ENCODE data around the gene PARD3.

Gene PARD3

DNA sequence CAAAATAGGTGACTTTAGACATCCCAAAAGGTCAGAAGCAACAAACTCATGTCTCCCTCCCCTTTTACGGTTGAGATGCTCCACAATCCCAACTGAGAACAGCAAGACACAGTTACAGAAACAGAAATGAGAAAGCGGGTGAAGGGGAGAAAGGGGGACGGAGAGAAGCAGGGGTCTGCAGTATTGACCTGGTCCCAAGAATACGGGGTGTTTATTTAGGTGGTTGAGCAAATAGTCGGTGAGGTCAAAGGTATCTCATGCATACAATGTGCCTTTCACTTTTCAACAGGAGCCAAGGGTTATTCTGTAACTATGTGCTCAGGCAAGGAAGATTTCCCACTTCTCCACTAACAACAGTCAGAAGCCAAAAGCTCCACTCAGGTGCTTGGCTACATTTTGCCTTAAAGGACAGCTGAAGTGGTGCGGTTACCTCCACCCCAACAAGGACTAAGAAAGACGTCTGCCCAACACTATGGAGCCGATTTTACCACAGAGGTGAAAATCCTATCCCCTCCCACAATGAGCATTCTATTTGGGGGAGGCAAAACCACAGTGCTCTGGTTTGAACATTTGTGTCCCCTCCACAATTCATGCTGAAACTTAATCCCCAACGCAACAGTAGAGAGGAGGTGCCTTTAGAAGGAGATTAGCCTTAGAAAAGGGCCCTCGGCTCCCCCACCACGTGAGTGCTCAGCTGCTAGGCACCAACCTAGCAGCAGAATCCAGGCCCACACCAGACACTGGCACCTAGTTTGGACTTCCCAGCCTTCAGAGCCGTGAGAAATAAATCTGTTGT lies 77.9 kb downstream of the PARD3 start:
- peak; percentile 23 to 70 for DNase-seq

GRCh38 chr10:34734918-34735317 lies 80.2 kb downstream of the PARD3 start:
- no peak for DNase-seq

DNA sequence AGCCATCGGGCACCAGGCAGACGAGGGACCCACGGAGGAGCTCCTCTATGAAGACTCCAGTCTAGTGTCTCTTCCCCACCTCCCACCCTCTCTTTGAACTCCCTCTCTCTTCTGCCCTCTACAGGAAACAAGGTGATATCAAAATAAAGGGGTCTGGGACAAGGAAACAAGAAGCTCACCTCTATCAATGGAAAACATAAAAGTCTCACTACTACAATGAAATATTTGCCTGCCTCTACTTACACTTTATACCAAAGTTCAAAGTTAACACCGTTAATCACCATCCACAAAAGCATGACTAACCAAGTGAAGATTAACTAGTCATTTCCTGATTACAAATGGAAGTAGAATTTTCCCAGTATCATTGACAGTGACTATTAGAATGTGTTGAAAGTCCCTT lies 82.2 kb downstream of the PARD3 start:
- peak in 1 of 2 experiments; percentile 7 for DNase-seq

DNA sequence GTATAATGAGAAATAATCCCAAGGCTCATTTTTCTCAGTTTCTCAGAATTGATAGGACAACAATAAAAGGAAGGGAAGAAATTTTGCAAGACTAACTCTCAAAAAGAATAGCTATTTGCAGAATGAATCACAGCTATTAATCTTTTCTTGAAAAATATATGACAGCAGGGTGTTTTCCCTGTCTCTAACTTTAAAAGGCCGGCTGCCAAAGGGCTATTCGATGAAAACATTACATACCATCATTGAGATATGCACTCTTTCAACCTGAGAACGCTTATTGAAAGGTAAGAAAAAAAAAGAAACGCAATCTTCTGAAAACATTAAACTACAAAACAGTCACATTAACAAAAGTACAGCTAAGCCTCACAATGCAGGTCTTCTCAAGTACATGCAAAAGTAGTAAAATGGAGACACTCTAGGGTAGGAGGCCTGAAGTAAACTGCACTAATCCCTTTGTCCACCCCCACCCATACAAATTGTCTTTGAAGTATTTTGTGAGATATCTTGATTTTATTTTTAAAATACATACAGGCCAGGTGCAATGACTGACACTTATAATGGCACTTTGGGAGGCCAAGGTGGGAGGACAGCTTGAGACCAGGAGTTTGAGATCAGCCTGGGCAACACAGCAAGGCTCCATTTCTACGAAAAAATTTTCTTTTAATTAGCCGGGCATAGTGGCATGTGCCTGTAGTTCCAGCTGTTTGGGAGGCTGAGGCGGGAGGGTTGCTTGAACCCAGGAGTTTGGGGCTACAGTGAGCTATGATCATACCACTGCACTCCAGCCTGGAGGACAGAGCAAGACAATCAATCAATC lies 83.0 kb downstream of the PARD3 start:
- no peak for DNase-seq

GRCh38 chr10:34731213-34731612 lies 83.9 kb downstream of the PARD3 start:
- DNase-seq = no peak

DNA sequence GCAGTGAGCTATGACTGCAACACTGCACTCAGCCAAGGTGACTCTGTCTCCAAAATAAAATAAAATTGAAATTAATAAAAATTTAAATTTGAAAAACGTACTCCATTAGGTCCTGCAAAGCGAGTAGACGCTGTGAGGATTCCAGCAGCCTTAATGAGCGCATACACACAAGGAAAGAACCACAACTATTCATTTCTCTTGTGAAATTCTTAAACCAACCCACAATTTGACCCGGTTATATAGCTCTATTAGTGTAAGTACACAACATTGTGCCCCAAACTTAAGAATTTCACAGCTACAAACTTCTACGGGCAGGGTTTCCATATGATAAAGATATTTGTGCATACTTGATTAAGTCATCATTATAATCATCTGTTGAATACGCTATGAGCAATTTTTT lies 84.4 kb downstream of the PARD3 start:
- DNase-seq = no peak

DNA sequence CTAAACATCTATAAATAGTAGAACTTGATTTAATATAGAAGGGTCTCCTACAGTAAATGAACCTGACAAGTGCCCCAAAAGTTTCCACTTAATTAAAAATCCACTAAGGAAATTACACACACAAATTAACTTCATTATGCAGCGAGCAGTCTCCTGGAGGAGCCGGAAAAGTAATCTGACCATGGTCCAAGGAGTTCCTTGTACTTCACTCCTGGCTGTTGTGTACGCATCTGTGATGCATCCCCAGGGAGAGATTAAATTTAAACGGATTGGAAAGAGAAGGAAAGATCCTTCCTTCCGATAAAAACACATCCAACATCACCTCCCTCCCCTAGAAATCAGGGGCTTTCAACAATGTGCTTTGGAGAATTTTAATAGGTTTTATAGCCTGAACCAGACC lies 85.5 kb downstream of the PARD3 start:
- peak; percentile 8 to 57 for DNase-seq

DNA sequence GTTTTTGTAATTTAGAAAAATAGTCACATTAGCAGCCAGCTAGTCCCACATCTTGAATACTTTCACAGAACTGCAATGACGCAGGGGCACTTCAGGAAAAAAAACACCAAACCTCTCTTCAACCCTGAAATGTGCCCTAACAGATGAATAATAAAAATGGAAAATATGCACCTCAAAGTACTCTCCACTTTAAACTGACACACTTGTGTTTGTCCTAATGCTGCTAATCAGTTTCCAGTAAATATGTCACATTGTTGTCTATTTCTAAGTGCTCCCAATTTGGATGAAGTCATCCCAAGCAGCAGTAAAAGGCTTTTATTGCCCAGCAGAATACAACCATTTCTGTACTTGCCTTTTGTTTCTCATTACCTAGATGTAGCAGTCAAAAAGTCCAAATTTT lies 86.7 kb downstream of the PARD3 start:
- DNase-seq = no peak

GRCh38 chr10:34727595-34728033 lies 87.5 kb downstream of the PARD3 start:
- no peak for DNase-seq

GRCh38 chr10:34726862-34727261 lies 88.2 kb downstream of the PARD3 start:
- DNase-seq = peak in 1 of 2 experiments; percentile 25

DNA sequence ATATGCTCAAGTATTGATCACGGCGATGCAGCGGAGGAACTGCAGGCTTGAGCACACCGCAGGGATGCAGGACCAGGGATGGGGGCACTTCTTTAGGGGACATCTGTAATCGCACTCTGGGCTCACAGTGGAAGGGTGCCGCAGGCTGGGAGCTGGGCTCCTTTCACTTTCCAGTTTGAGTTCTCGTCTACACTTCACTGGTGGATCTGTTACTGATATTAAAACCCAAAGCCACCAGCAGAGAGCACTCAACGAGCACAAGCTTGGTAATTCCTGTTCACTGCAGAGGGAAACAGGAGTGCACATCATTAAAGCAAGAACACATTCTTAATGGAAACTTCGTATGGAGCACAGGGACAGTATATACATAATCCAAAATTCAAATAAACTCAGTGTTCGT lies 91.3 kb downstream of the PARD3 start:
- peak in 1 of 2 experiments; percentile 41 for DNase-seq

DNA sequence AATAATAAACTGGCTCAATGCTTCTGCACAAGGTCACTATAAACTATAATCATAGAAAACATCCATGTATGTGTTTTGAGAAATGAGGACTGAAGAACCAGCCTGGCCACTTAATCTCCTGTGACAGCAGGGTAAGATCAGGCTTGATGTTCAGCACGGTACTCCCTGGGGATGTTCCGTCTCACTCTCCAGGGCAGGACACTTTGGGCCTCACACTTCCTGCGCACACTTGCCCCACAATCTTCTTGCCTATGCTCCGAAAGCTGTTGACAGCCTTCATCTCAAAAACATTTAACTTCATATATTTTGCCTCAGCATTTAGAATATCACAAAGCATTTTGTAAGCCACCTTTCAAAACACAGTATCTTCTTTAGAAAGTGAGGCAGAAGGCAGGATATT lies 92.7 kb downstream of the PARD3 start:
- DNase-seq = peak in 1 of 2 experiments; percentile 18

- DNase-seq = no peak
Measured at GRCh38 chr10:34721208-34721840, 93.8 kb downstream of the PARD3 start.

- DNase-seq = no peak
Measured at GRCh38 chr10:34719746-34720145, 95.3 kb downstream of the PARD3 start.

- no peak for DNase-seq
Measured at GRCh38 chr10:34719328-34719727, 95.8 kb downstream of the PARD3 start.

DNA sequence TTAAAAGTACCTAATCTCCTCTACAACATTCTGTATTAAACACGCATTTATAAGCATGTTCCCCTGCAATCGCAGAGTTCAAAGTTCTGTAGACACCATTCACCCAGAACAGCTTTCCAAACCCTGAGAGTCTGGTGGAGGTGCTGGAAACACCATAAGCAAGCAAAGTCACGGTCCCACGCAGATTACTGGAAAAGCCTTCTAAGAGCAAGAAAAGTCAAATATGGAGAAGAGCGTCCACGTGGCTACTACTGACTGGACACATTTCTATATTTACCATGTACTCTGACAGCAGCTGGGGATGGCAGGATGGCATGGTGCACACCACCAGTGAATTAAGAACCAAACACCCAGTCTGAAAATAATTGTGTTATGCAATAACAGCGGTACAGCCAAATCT lies 97.7 kb downstream of the PARD3 start:
- DNase-seq = no peak

DNA sequence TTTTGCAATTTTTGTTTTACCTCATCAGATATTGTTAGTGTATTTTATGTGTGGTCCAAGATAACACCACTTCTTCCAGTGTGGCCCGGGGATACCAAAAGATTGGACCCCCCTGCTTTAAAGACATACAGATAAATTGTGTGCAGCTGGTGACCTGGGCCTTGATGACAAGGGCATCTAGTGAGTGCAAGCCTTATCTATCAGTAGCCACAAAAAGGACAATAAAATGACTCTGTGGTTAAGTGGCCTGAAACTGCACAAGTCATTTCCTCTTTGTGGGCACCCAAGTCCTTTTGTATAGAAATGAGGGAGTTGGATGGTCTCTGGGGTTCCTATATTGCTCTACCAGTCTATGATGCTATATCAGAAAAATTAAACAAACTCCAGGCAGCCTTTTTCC lies 98.1 kb downstream of the PARD3 start:
- DNase-seq = no peak

DNA sequence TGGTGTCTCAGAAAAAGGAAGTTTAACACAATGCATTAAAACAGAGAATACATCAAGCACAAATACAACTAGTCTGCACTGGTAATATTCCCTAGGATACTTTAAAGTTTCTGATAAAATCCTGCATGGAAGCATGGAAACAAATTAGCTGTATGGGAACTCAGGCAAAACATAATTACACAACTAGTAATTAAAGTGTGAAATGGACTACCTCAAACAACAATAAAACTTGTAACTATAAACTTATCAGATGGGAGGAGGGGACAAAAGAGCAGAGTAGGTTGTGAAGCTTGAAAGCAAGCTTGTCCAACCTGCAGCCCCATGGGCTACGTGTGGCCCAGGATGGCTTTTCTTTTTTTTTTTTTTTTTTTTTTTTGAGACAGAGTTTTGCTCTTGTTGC lies 98.9 kb downstream of the PARD3 start:
- no peak for DNase-seq

GRCh38 chr10:34715511-34716187 lies 99.4 kb downstream of the PARD3 start:
- no peak for DNase-seq

DNA sequence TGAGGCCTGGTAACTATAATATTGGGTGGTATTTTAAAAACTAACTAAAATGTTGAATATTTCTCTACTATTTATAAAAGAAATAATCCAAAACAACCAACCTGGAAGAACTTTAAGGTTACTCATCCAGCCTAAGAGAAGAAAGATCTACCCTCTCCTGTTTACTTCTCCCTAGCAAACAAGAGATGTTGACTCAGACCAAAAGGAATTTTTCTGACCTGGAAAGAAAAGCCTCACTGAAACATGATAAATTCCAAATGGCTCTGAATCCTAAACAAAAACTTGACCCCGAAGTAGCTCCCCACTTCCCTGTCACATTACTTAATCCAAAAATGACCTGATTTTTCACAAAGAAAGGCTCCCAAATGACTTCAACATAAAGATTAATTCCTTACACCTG lies 101.2 kb downstream of the PARD3 start:
- DNase-seq = no peak

DNA sequence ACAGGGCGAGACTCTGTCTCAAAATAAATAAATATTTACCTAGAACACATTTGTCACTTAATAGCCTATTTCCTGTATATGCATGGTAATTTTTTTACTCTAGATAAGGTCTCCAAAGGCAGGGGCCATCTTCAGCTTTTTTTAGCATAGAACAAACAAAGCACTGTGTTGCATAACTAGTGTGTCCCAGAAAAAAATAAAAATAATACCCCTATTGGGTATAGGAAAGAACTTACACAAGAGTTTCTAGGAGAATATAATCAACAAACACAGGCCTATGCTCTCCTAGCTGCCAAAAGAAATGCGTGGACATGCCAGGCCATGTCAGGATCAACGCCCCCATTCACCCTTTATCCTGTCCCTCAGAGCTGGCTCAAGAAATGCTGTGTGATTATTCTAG lies 103.6 kb downstream of the PARD3 start:
- DNase-seq = no peak

- DNase-seq = no peak
Measured at GRCh38 chr10:34710391-34710751, 104.7 kb downstream of the PARD3 start.
